NCI-H1694 treated with DMSO at 0.1 percent for 48 hours (cell line): ENCODE data around the gene ZNF654.
"Not testable (repeated sequence)": the region's sequence is repeated elsewhere in the genome, so short reads cannot be mapped to it uniquely, and the experiment has no call there.

Experiments used
- DNase-seq: peaks from one replicate; lab custom pipeline; 2025; lab: John Stamatoyannopoulos, UW

ZNF654 gene

GRCh38 chr3:88142094-88142624 is 83.1 kb downstream of the ZNF654 start:
- no peak for DNase-seq

GRCh38 chr3:88147261-88147660 is 88.2 kb downstream of the ZNF654 start:
- no peak for DNase-seq

GRCh38 chr3:88148651-88149050 is 89.6 kb downstream of the ZNF654 start:
- no peak for DNase-seq

GRCh38 chr3:88149101-88149508 is 90.0 kb downstream of the ZNF654 start:
- no peak for DNase-seq

GRCh38 chr3:88149509-88150362 is 90.7 kb downstream of the ZNF654 start, which contains the start of gene C3orf38:
Gene C3orf38, plus strand, starts transcription at chr3:88149959. Its CDS starts 94 bp downstream, at chr3:88150053.
- DNase-seq = peak; percentile 48

GRCh38 chr3:88150371-88150770 is 91.3 kb downstream of the ZNF654 start:
- DNase-seq = no peak

GRCh38 chr3:88150806-88151205 is 91.8 kb downstream of the ZNF654 start:
- DNase-seq = no peak

- no peak for DNase-seq
Measured at GRCh38 chr3:88151358-88151757, 92.3 kb downstream of the ZNF654 start.

- DNase-seq = no peak
Measured at GRCh38 chr3:88152841-88153240, 93.8 kb downstream of the ZNF654 start.

- DNase-seq = no peak
Measured at GRCh38 chr3:88166419-88166971, 107.4 kb downstream of the ZNF654 start.

- DNase-seq = no peak
Measured at GRCh38 chr3:88167173-88167572, 108.1 kb downstream of the ZNF654 start.

GRCh38 chr3:88167704-88168103 is 108.6 kb downstream of the ZNF654 start:
- DNase-seq = no peak

GRCh38 chr3:88168171-88168570 is 109.1 kb downstream of the ZNF654 start:
- no peak for DNase-seq

- DNase-seq = no peak
Measured at GRCh38 chr3:88180398-88180999, 121.4 kb downstream of the ZNF654 start.

- DNase-seq = not testable (repeated sequence)
Measured at GRCh38 chr3:88182165-88182918, 123.3 kb downstream of the ZNF654 start.

GRCh38 chr3:88188436-88188835 is 129.4 kb downstream of the ZNF654 start:
- no peak for DNase-seq

- DNase-seq = no peak
Measured at GRCh38 chr3:88189361-88189810, 130.3 kb downstream of the ZNF654 start.

- DNase-seq = no peak
Measured at GRCh38 chr3:88191872-88192409, 132.9 kb downstream of the ZNF654 start.

- DNase-seq = no peak
Measured at GRCh38 chr3:88192631-88193030, 133.6 kb downstream of the ZNF654 start.
